H1 (cell line): Measurements from ENCODE around the gene NPR2. TPM values are rescaled to one million over a fixed set of nuclear protein-coding genes. Genes with fewer than 3 reads are reported as not detected.
A peak's percentile ranks its signal among the peaks of the same experiment; 100 is the strongest.

Experiments
- CTCF ChIA-PET: fragments of 300-600 bp; sonication (Branson Sonifier 250); formaldehyde crosslinking; loops from one replicate; lab custom pipeline; 2021; ENCODE audit not compliant: partially characterized antibody; lab: Charles Lee
- POLR2A ChIA-PET: fragments of 300-600 bp; sonication (Branson Sonifier 250); formaldehyde crosslinking; loops from one replicate; lab custom pipeline; 2021; ENCODE audit warnings: inconsistent platforms; ENCODE audit not compliant: partially characterized antibody; lab: Charles Lee
- DNase-seq, 2 experiments: peaks; one replicate each; pipeline versions ENCODE4 v3.0.0 to v3.0.0-alpha.2; 2010 to 2022; ENCODE audit warnings: low spot score in 2 of 2, low read depth in 1 of 2, mixed read lengths in 1 of 2
- FAIRE-seq: peaks from 2 replicates; lab custom pipeline; 2011; peaks lifted over from hg19 to GRCh38; lab: Jason Lieb, UNC
- H2AFZ ChIP-seq: 2 replicates; pipeline ENCODE4 v1.8.1; 2012; ENCODE audit warnings: low read length, inconsistent platforms
- H2AK5ac ChIP-seq: 2 replicates; pipeline ENCODE4 v1.6.1; 2013; ENCODE audit warnings: low read depth, low read length
- H2BK120ac ChIP-seq: replicated peaks from 2 replicates; pipeline ENCODE3; 2013; ENCODE audit warnings: low read depth, low read length, inconsistent platforms
- H2BK12ac ChIP-seq: 2 replicates; pipeline ENCODE4 v1.6.1; 2013; ENCODE audit warnings: low read depth, low read length
- H2BK15ac ChIP-seq: 2 replicates; pipeline ENCODE4 v1.6.1; 2013; ENCODE audit warnings: low read length
- H2BK20ac ChIP-seq: 2 replicates; pipeline ENCODE4 v1.6.1; 2013; ENCODE audit warnings: low read length
- H2BK5ac ChIP-seq: 2 replicates; pipeline ENCODE4 v1.6.1; 2013; ENCODE audit warnings: low read depth, low read length
- H3K14ac ChIP-seq: 2 replicates; pipeline ENCODE4 v1.6.1; 2013; ENCODE audit warnings: inconsistent platforms; ENCODE audit not compliant: insufficient read length
- H3K18ac ChIP-seq: 2 replicates; pipeline ENCODE4 v1.6.1; 2013; ENCODE audit warnings: low read length; ENCODE audit errors: extremely low read depth
- H3K23ac ChIP-seq: 2 replicates; pipeline ENCODE4 v1.6.1; 2013; ENCODE audit warnings: inconsistent platforms; ENCODE audit not compliant: insufficient read length
- H3K23me2 ChIP-seq: 2 replicates; pipeline ENCODE4 v1.6.1; 2013; ENCODE audit warnings: low read depth, low read length
- H3K27ac ChIP-seq: 2 replicates; pipeline ENCODE4 v1.6.1; 2011; ENCODE audit warnings: low read depth, low read length, inconsistent platforms
- H3K27me3 ChIP-seq, 4 experiments: replicated peaks in 1 of 4; 1 replicate in 1 of 4; 2 replicates in 3 of 4; pipeline versions ENCODE4 v1.6.1 to v1.8.1; 2011 to 2013; ENCODE audit warnings: low read length in 3 of 4, mild to moderate bottlenecking in 3 of 4, inconsistent platforms in 2 of 4, mixed read lengths in 2 of 4, moderate library complexity in 1 of 4; ENCODE audit not compliant: control insufficient read depth in 3 of 4, insufficient read depth in 3 of 4; ENCODE audit errors: extremely low read depth in 1 of 4
- H3K36me3 ChIP-seq, 4 experiments: 2 replicates each; pipeline versions ENCODE4 v1.6.1 to v1.8.1; 2011 to 2013; ENCODE audit warnings: mild to moderate bottlenecking in 4 of 4, low read length in 3 of 4, moderate library complexity in 2 of 4, control low read depth in 1 of 4, inconsistent platforms in 1 of 4; ENCODE audit not compliant: insufficient read depth in 4 of 4, control insufficient read depth in 2 of 4
- H3K4ac ChIP-seq: replicated peaks from 2 replicates; pipeline ENCODE3; 2013; ENCODE audit warnings: low read length, low read depth, mixed read lengths, inconsistent platforms; ENCODE audit not compliant: insufficient read length
- H3K4me1 ChIP-seq, 4 experiments: replicated peaks in 1 of 4; 1 replicate in 1 of 4; 2 replicates in 3 of 4; pipeline versions ENCODE4 v1.6.1 to v1.8.1; 2011 to 2013; ENCODE audit warnings: low read length in 3 of 4, inconsistent platforms in 2 of 4, mixed read lengths in 1 of 4; ENCODE audit not compliant: insufficient read depth in 4 of 4, control insufficient read depth in 3 of 4
- H3K4me2 ChIP-seq, 2 experiments: 2 replicates each; pipeline versions ENCODE4 v1.6.1 to v1.8.1; 2011 to 2013; ENCODE audit warnings: low read depth in 2 of 2, low read length in 2 of 2, control low read depth in 1 of 2, inconsistent platforms in 1 of 2, mild to moderate bottlenecking in 1 of 2; ENCODE audit not compliant: insufficient read depth in 1 of 2
- H3K4me3 ChIP-seq, 4 experiments: fragments of 200-600, 300-600 bp in 1 of 4; sonication (generic), shearing (Covaris generic), sonication (Bioruptor Twin) in 1 of 4; 2 replicates each; pipeline versions ENCODE4 v1.5.1 to v1.8.1; 2011 to 2016; ENCODE audit warnings: low read length in 4 of 4, low read depth in 3 of 4, control low read depth in 2 of 4, inconsistent platforms in 2 of 4, mild to moderate bottlenecking in 2 of 4, mixed read lengths in 1 of 4, moderate library complexity in 1 of 4; ENCODE audit not compliant: insufficient read depth in 2 of 4; ENCODE audit errors: extremely low read depth in 1 of 4
- H3K56ac ChIP-seq: replicated peaks from 2 replicates; pipeline ENCODE3; 2013; ENCODE audit warnings: low read depth, mild to moderate bottlenecking, mixed read lengths, low read length, inconsistent platforms; ENCODE audit not compliant: insufficient read length
- H3K79me1 ChIP-seq: 2 replicates; pipeline ENCODE4 v1.6.1; 2013; ENCODE audit warnings: low read depth, low read length, control low read depth
- H3K79me2 ChIP-seq, 2 experiments: 2 replicates each; pipeline versions ENCODE4 v1.6.1 to v1.8.1; 2012 to 2013; ENCODE audit warnings: low read length in 2 of 2, mild to moderate bottlenecking in 2 of 2, inconsistent platforms in 1 of 2; ENCODE audit not compliant: insufficient read depth in 2 of 2, control insufficient read depth in 1 of 2
- H3K9ac ChIP-seq, 4 experiments: replicated peaks in 1 of 4; 1 replicate in 1 of 4; 2 replicates in 3 of 4; pipeline versions ENCODE4 v1.6.1 to v1.8.1; 2011 to 2013; ENCODE audit warnings: low read depth in 3 of 4, low read length in 3 of 4, control low read depth in 2 of 4, mild to moderate bottlenecking in 2 of 4, moderate library complexity in 2 of 4, inconsistent platforms in 1 of 4; ENCODE audit errors: extremely low read depth in 1 of 4
- H3K9me3 ChIP-seq, 2 experiments: 2 replicates each; pipeline versions ENCODE4 v1.6.1 to v1.8.1; 2012 to 2013; ENCODE audit warnings: mild to moderate bottlenecking in 2 of 2, moderate library complexity in 2 of 2, control low read depth in 1 of 2, inconsistent platforms in 1 of 2, low read depth in 1 of 2, low read length in 1 of 2, mixed read lengths in 1 of 2; ENCODE audit not compliant: insufficient read depth in 2 of 2
- H4K20me1 ChIP-seq, 2 experiments: replicated peaks in 1 of 2; 2 replicates each; pipeline versions ENCODE3 to v1.8.1; 2011 to 2013; ENCODE audit warnings: inconsistent platforms in 2 of 2, low read length in 2 of 2, mild to moderate bottlenecking in 1 of 2; ENCODE audit not compliant: insufficient read depth in 2 of 2, control insufficient read depth in 1 of 2
- H4K5ac ChIP-seq: 2 replicates; pipeline ENCODE4 v1.6.1; 2013; ENCODE audit warnings: low read length, low read depth, mixed read lengths, inconsistent platforms; ENCODE audit not compliant: insufficient read length
- H4K8ac ChIP-seq: 2 replicates; pipeline ENCODE4 v1.8.0; 2013; ENCODE audit warnings: mild to moderate bottlenecking, moderate library complexity, low read length, inconsistent platforms; ENCODE audit not compliant: insufficient read depth; ENCODE audit errors: extremely low read depth
- H4K91ac ChIP-seq: replicated peaks from 2 replicates; pipeline ENCODE3; 2013; ENCODE audit warnings: low read length, mixed read lengths, inconsistent platforms; ENCODE audit not compliant: insufficient read length
- CBX5 ChIP-seq: fragments of 300-800, 300-1000 bp; sonication (generic); IDR thresholded peaks from 2 replicates; pipeline ENCODE4 v1.7.1; 2016; ENCODE audit warnings: antibody characterized with exemption, low read length, low read depth
- CHD2 ChIP-seq: IDR thresholded peaks from 2 replicates; pipeline ENCODE4 v1.6.1; 2012; ENCODE audit warnings: low read length, improper control_type of control experiment
- EP300 ChIP-seq, 2 experiments: IDR thresholded peaks; 1 replicate in 1 of 2; 2 replicates in 1 of 2; pipeline ENCODE4 v1.6.1; 2011 to 2012; ENCODE audit warnings: low read depth in 2 of 2, low read length in 2 of 2, mild to moderate bottlenecking in 2 of 2, borderline replicate concordance in 1 of 2, inconsistent platforms in 1 of 2, moderate library complexity in 1 of 2
- FOSL1 ChIP-seq: IDR thresholded peaks from 2 replicates; pipeline ENCODE4 v1.6.1; 2011; ENCODE audit warnings: mild to moderate bottlenecking, low read depth, low read length, moderate library complexity; ENCODE audit not compliant: insufficient read depth
- GTF2F1 ChIP-seq: IDR thresholded peaks from 2 replicates; pipeline ENCODE4 v1.6.1; 2012; ENCODE audit warnings: low read depth, low read length, improper control_type of control experiment, borderline replicate concordance
- JUN ChIP-seq: IDR thresholded peaks from 2 replicates; pipeline ENCODE4 v1.6.1; 2011; ENCODE audit warnings: low read depth, mild to moderate bottlenecking, improper control_type of control experiment, low read length
- MAFK ChIP-seq: IDR thresholded peaks from 2 replicates; pipeline ENCODE4 v1.6.1; 2012; ENCODE audit warnings: low read depth, mild to moderate bottlenecking, improper control_type of control experiment, low read length
- RXRA ChIP-seq: IDR thresholded peaks from 2 replicates; pipeline ENCODE4 v1.6.1; 2011; ENCODE audit warnings: low read depth, mild to moderate bottlenecking, low read length, moderate library complexity; ENCODE audit not compliant: insufficient read depth
- SIRT6 ChIP-seq: IDR thresholded peaks from one replicate; pipeline ENCODE4 v1.7.1; 2012; ENCODE audit warnings: low read length, inconsistent platforms
- SIX5 ChIP-seq: IDR thresholded peaks from 2 replicates; pipeline ENCODE4 v1.6.1; 2011; ENCODE audit warnings: mild to moderate bottlenecking, low read depth, low read length
- SP2 ChIP-seq: IDR thresholded peaks from 2 replicates; pipeline ENCODE4 v1.6.1; 2012; ENCODE audit warnings: mild to moderate bottlenecking, low read length, inconsistent platforms
- SRF ChIP-seq: IDR thresholded peaks from 2 replicates; pipeline ENCODE4 v1.6.1; 2011; ENCODE audit warnings: mild to moderate bottlenecking, low read depth, low read length, moderate library complexity
- TCF12 ChIP-seq: IDR thresholded peaks from 2 replicates; pipeline ENCODE4 v1.6.1; 2011; ENCODE audit warnings: low read depth, mild to moderate bottlenecking, low read length
- TEAD4 ChIP-seq: IDR thresholded peaks from 2 replicates; pipeline ENCODE4 v1.6.1; 2012; ENCODE audit warnings: low read depth, low read length, inconsistent platforms, mixed read lengths
- WGBS, 2 experiments: shearing (Covaris generic) in 1 of 2; methylation state at CpG; one replicate each; pipeline versions ENCODE4 v1.1.6 to v1.1.7; 2013 to 2015; ENCODE audit warnings: low lambda C conversion rate in 2 of 2, mixed read lengths in 2 of 2, inconsistent platforms in 1 of 2, low coverage in 1 of 2, missing lambda C conversion rate in 1 of 2; ENCODE audit not compliant: insufficient replicate concordance in 2 of 2, insufficient coverage in 1 of 2, insufficient read length in 1 of 2; ENCODE audit errors: extremely low coverage in 1 of 2, missing lambda C conversion rate in 1 of 2; 5-methylcytosine and 5-hydroxymethylcytosine counted together
- polyA plus RNA-seq, 7 experiments: library from polyadenylated mRNA; depleted of rRNA in 3 of 7; stranded (reverse) in 5 of 7; unstranded in 2 of 7; fragments of >200 nt in 5 of 7; fragments of 200-250 nt in 2 of 7; gene quantifications; 1 replicate in 5 of 7; 2 replicates in 1 of 7; 4 replicates in 1 of 7; pipeline versions ENCODE4 v1.2.1 to v1.2.3, GENCODE V29; 2011 to 2013; ENCODE audit warnings: missing spikeins in 2 of 7, mixed read lengths in 2 of 7
- total RNA-seq: library from RNA; stranded (reverse); fragmentation: NEBNext Ultra II Directional; extraction: Animal tissue kit (Norgen Biotek cat#: 25700); gene quantifications from 2 replicates; pipeline ENCODE4 v1.2.1, GENCODE V29; 2021
- TF ChIP-seq, protein P1 (sequence below): IDR thresholded peaks from 2 replicates; pipeline ENCODE4 v1.6.1; 2012; ENCODE audit warnings: inconsistent platforms

NPR2 gene
- total and polyA plus RNA-seq, 2 of the 8 experiments (the other 6 are each of a cell fraction or from before 2014, with no cell fraction given) = 11.0 to 17.0 TPM

DNA sequence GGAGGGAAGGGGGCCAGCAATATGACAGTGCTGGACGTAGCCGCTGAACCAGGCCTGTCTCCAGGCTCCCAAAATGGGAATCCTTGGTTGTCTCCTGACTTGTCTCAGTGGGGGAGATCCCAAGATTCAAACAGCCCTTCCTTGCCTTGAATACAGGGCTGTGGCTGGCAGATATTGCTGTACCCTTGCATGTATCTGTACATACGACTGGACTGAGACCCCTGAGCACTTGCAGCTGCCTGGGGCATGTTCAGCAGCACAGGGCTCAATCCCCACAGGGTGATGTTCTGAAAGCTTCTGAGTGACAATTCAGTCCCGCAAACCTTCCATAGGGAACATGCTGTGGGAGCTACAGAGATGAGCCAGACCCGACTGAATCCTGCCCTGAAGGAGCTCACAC, 65.5 kb downstream of the NPR2 start:
- no peaks in the 10 kb centered on the region for H3K79me2 ChIP-seq
- H3K18ac ChIP-seq = no peak overlapping the region
- ChIA-PET CTCF (interaction anchor here (0.5 to 5.9 kb wide), 10 partner anchors 13 to 478 kb away, joined by 3 to 31 read pairs (median 8); no protein-coding TSS in a partner anchor), POLR2A (interaction anchor here (0.6 to 3.0 kb wide), 5 partner anchors 7 to 1613 kb away, joined by 3 to 14 read pairs (median 4); no protein-coding TSS in a partner anchor)
- no peaks in the 10 kb centered on the region for H3K4me1 ChIP-seq
- no peak overlapping the region for H3K23ac ChIP-seq
- no peak overlapping the region for H4K8ac ChIP-seq
- no peak overlapping the region for H2BK120ac ChIP-seq
- no peak overlapping the region for H3K4me2 ChIP-seq
- no peaks in the 10 kb centered on the region for H3K27me3 ChIP-seq
- H3K79me1 ChIP-seq = no peaks in the 10 kb centered on the region
- H3K27ac ChIP-seq = no peak overlapping the region
- H2BK15ac ChIP-seq = no peak overlapping the region
- H3K4me3 ChIP-seq = no peak overlapping the region
- no peak overlapping the region for H3K4ac ChIP-seq
- no peak overlapping the region for H3K56ac ChIP-seq
- no peak overlapping the region for H2AFZ ChIP-seq
- 86% methylated on average over 5 of the region's 5 CpGs; no CpG with 5 or more reads in 1 of the 2 experiments for WGBS, 2 experiments
- H3K14ac ChIP-seq = no peak overlapping the region
- H3K9ac ChIP-seq = no peak overlapping the region
- peaks cover 0 to 4% (median 1%) of the 10 kb centered on the region in 4 experiments; a peak in 2 of 8 replicates for H3K36me3 ChIP-seq
- FAIRE-seq (no peak), DNase-seq (peak in 1 of 2 experiments; percentile 17)
- no peak overlapping the region for H4K5ac ChIP-seq
- H2AK5ac ChIP-seq = no peak overlapping the region
- no peaks in the 10 kb centered on the region for H3K9me3 ChIP-seq
- no peak overlapping the region for H2BK20ac ChIP-seq
- peaks cover 0 to 2% of the 10 kb centered on the region in 2 experiments for H4K20me1 ChIP-seq
- no peak overlapping the region for H2BK12ac ChIP-seq
- no peak overlapping the region for H4K91ac ChIP-seq
- H2BK5ac ChIP-seq = no peak overlapping the region
- H3K23me2 ChIP-seq = no peaks in the 10 kb centered on the region; the same call in 1 of the 2 replicates
- TF ChIP-seq GTF2F1 (no peak), RXRA (no peak), SRF (no peak), EP300 (IDR thresholded peaks at IDR 0.05; ENCODE audit: borderline replicate concordance in 1 of 2, low read depth in 2 of 2, low read length in 2 of 2) (no peak), FOSL1 (no peak), JUN (no peak), SIX5 (no peak), CHD2 (no peak), TCF12 (no peak), TEAD4 (no peak), SIRT6 (no peak), SP2 (no peak), MAFK (no peak), CBX5 (no peak)
- TF ChIP-seq, protein P1, sequence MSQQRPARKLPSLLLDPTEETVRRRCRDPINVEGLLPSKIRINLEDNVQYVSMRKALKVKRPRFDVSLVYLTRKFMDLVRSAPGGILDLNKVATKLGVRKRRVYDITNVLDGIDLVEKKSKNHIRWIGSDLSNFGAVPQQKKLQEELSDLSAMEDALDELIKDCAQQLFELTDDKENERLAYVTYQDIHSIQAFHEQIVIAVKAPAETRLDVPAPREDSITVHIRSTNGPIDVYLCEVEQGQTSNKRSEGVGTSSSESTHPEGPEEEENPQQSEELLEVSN = no peak
